HCT116 (cell line): ENCODE measurements around the gene SRRD. TPM values are rescaled to one million over a fixed set of nuclear protein-coding genes. Genes with fewer than 3 reads are reported as not detected.

Experiments
- ATAC-seq: fragments of 200-7000 bp; cut with Tn5 transposase; 2 replicates; pipeline ENCODE4 v1.9.1; 2020; ENCODE audit warnings: mild to moderate bottlenecking, moderate library complexity
- BruUV-seq: library from RNA; stranded (reverse); fragments of 400-500 nt; replicated peaks from 2 replicates; lab custom pipeline; 2021; lab: Mats Ljungman, UMichigan
- CTCF ChIA-PET: fragments of 300-600 bp; sonication (Branson Sonifier 250); formaldehyde crosslinking; loops from one replicate; lab custom pipeline; 2021; ENCODE audit warnings: antibody characterized with exemption; lab: Charles Lee
- POLR2A ChIA-PET: fragments of 300-600, 350-600 bp; sonication (Branson Sonifier 250); formaldehyde crosslinking; loops from one replicate; lab custom pipeline; 2021; ENCODE audit warnings: antibody characterized with exemption; lab: Charles Lee
- RAD21 ChIA-PET, 2 experiments: fragments of 300-600 bp; sonication (Branson Sonifier 250); formaldehyde crosslinking; loops; one replicate each; lab custom pipeline; 2023; ENCODE audit warnings: low total read pairs in 2 of 2; ENCODE audit not compliant: uncharacterized antibody in 2 of 2, unreplicated experiment in 2 of 2, low non-redundant PET in 1 of 2; lab: Charles Lee
- DNase-seq: peaks from one replicate; pipeline ENCODE4 v3.0.0-alpha.2; 2010; ENCODE audit warnings: low read depth, low spot score
- H2AFZ ChIP-seq: fragments of 200-600 bp; shearing (Covaris generic), sonication (generic); 2 replicates; pipeline ENCODE4 v1.6.1; 2017; ENCODE audit warnings: low read depth, mixed run types, mixed read lengths, antibody characterized with exemption, low read length; ENCODE audit not compliant: poor library complexity, severe bottlenecking
- H3K27ac ChIP-seq: 2 replicates; pipeline ENCODE4 v1.5.1; 2012; ENCODE audit warnings: low read depth, low read length
- H3K27me3 ChIP-seq: fragments of 200-600 bp; sonication (generic); 2 replicates; pipeline ENCODE4 v1.6.1; 2016; ENCODE audit warnings: mixed run types, low read length, mixed read lengths; ENCODE audit not compliant: insufficient read depth
- H3K36me3 ChIP-seq, 2 experiments: fragments of 200-500 bp in 1 of 2; fragments of 200-600 bp in 1 of 2; sonication (Bioruptor generic) in 1 of 2; sonication (generic) in 1 of 2; 2 replicates each; pipeline versions ENCODE4 v1.5.1 to v1.6.1; 2014 to 2016; ENCODE audit warnings: low read length in 2 of 2, inconsistent platforms in 1 of 2, mixed read lengths in 1 of 2, mixed run types in 1 of 2; ENCODE audit not compliant: insufficient read depth in 2 of 2, control insufficient read depth in 1 of 2
- H3K4me1 ChIP-seq, 2 experiments: fragments of 200-600 bp in 1 of 2; sonication (generic) in 1 of 2; 2 replicates each; pipeline versions ENCODE4 v1.5.1 to v1.6.1; 2012 to 2017; ENCODE audit warnings: low read length in 2 of 2, inconsistent platforms in 1 of 2, mild to moderate bottlenecking in 1 of 2, mixed read lengths in 1 of 2, mixed run types in 1 of 2, moderate library complexity in 1 of 2; ENCODE audit not compliant: insufficient read depth in 2 of 2, control insufficient read depth in 1 of 2
- H3K4me2 ChIP-seq: fragments of 200-600 bp; sonication (generic); 2 replicates; pipeline ENCODE4 v1.6.1; 2017; ENCODE audit warnings: mixed run types, low read length, mixed read lengths
- H3K4me3 ChIP-seq, 2 experiments: fragments of 200-600 bp in 1 of 2; sonication (generic) in 1 of 2; replicated peaks in 1 of 2; 2 replicates each; pipeline ENCODE4 v1.5.1; 2011 to 2016; ENCODE audit warnings: low read length in 2 of 2, control low read depth in 1 of 2, low read depth in 1 of 2, mild to moderate bottlenecking in 1 of 2, mixed read lengths in 1 of 2, mixed run types in 1 of 2
- H3K79me2 ChIP-seq: fragments of 200-600 bp; sonication (generic); 2 replicates; pipeline ENCODE4 v1.6.1; 2017; ENCODE audit warnings: mild to moderate bottlenecking, mixed run types, low read length, moderate library complexity, mixed read lengths; ENCODE audit not compliant: insufficient read depth
- H3K9ac ChIP-seq: fragments of 200-600 bp; sonication (generic); 2 replicates; pipeline ENCODE4 v1.6.1; 2016; ENCODE audit warnings: low read length, mixed read lengths
- H3K9me2 ChIP-seq: fragments of 200-600 bp; sonication (generic), shearing (Covaris generic); 2 replicates; pipeline ENCODE4 v1.6.1; 2017; ENCODE audit warnings: mixed run types, mild to moderate bottlenecking, moderate library complexity; ENCODE audit not compliant: insufficient read depth
- H3K9me3 ChIP-seq, 2 experiments: fragments of 200-500 bp in 1 of 2; fragments of 200-600 bp in 1 of 2; sonication (Bioruptor generic) in 1 of 2; sonication (generic) in 1 of 2; 2 replicates each; pipeline ENCODE4 v1.6.1; 2014 to 2017; ENCODE audit warnings: low read length in 2 of 2, mixed read lengths in 2 of 2, inconsistent platforms in 1 of 2, low read depth in 1 of 2, mild to moderate bottlenecking in 1 of 2, mixed run types in 1 of 2, moderate library complexity in 1 of 2; ENCODE audit not compliant: control insufficient read depth in 1 of 2, insufficient read depth in 1 of 2
- H4K20me1 ChIP-seq: fragments of 200-600 bp; sonication (generic), shearing (Covaris generic); 2 replicates; pipeline ENCODE4 v1.6.1; 2017; ENCODE audit warnings: mixed run types, mild to moderate bottlenecking, moderate library complexity; ENCODE audit not compliant: insufficient read depth
- ATF3 ChIP-seq: IDR thresholded peaks from 2 replicates; pipeline ENCODE4 v1.6.1; 2012
- ELF1 ChIP-seq: IDR thresholded peaks from 2 replicates; pipeline ENCODE4 v1.6.1; 2012; ENCODE audit warnings: low read depth, borderline replicate concordance
- EZH2phosphoT487 ChIP-seq: fragments of 200-600 bp; IDR thresholded peaks from 2 replicates; pipeline ENCODE4 v1.6.1; 2018; ENCODE audit warnings: antibody characterized with exemption, borderline replicate concordance
- SP1 ChIP-seq: IDR thresholded peaks from 2 replicates; pipeline ENCODE4 v1.6.1; 2012; ENCODE audit warnings: low read depth
- ZNF274 ChIP-seq: fragments of 200-500 bp; sonication (Bioruptor generic); IDR thresholded peaks from 2 replicates; pipeline ENCODE4 v1.6.1; 2014; ENCODE audit warnings: mild to moderate bottlenecking, low read depth, low read length, inconsistent platforms
- intact Hi-C: fragments of 100-400 bp; cut with micrococcal nuclease; formaldehyde crosslinking; loops from 2 replicates; pipeline ENCODE4 v1.10.0; 2022
- total RNA-seq: library from RNA; stranded (reverse); gene quantifications from one replicate; pipeline ENCODE4 v1.2.1, GENCODE V29; 2021; ENCODE audit not compliant: unreplicated experiment

The SRRD gene
- total RNA-seq, 1 experiment from 2014 or later = 30.4 TPM

DNA sequence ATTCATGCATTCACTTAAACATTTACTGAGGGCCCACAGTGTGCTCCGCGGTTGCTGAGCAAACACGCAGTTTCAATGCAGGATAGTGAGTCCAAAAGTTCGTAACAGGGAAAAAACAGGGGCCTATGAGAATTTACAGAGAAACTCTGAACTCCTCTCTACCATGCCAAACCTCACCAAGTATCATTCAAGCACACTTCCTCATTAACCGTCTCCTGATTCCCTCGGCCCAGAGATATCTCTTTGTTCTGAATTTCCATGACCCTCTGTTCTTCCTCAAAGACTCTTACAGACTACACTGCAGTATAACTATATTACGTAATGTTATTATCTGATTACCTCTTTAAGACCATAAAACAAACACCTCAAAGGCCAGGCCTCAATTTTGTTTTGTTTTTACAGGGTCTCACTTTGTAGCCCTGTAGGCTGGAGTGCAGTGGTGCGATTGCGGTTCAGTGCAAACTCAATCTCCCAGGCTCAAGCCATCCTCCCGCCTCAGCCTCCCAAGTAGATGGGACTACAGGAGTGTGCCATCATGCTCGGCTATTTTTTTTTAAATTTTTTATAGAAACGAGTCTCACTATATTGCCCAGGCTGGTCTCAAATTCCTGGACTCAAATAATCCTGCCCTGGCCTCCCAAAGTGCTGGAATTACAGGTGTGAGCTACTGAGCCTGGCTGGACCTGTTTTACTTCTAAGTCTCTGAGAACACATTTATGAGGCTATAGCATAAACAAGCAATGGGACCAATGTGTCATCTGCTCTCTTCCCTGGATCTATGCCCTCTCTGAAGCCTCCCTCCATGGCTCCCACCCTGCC lies 3.7 kb upstream of the SRRD start:
- intact Hi-C loops = no loop called here
- TF ChIP-seq ATF3 = no peak
- TF ChIP-seq ELF1 = no peak
- TF ChIP-seq EZH2phosphoT487 = no peak
- no peak for TF ChIP-seq SP1
- TF ChIP-seq ZNF274 = no peak
- TF ChIP-seq, all 23 proteins: peak for 0
- no peaks in the 10 kb centered on the region for H3K9me2 ChIP-seq
- no peak for DNase-seq
- ChIA-PET RAD21 (no interaction called here), POLR2A (no interaction called here), CTCF (no interaction called here)
- no peak for ATAC-seq
- H3K4me1 ChIP-seq = peaks cover 6 to 13% of the 10 kb centered on the region in 2 experiments
- H3K79me2 ChIP-seq = peaks cover 46% of the 10 kb centered on the region
- no TSS peak for BruUV-seq
- H3K9ac ChIP-seq = no peak overlapping the region
- no peaks in the 10 kb centered on the region for H3K9me3 ChIP-seq
- no peak overlapping the region for H3K27ac ChIP-seq
- no peak overlapping the region for H2AFZ ChIP-seq
- no peak overlapping the region for H3K4me3 ChIP-seq
- peaks cover 16 to 17% of the 10 kb centered on the region in 2 experiments; a peak in 3 of 4 replicates for H3K36me3 ChIP-seq
- H4K20me1 ChIP-seq = no peaks in the 10 kb centered on the region
- H3K27me3 ChIP-seq = no peaks in the 10 kb centered on the region
- no peak overlapping the region for H3K4me2 ChIP-seq

- Histone ChIP-seq H3K9me2 (no peaks in the 10 kb centered on the region), H2AFZ (no peak overlapping the region), H3K36me3 (peaks cover 16 to 17% of the 10 kb centered on the region in 2 experiments; a peak in 3 of 4 replicates), H3K4me2 (no peak overlapping the region), H3K4me1 (peaks cover 10 to 15% of the 10 kb centered on the region in 2 experiments), H4K20me1 (no peaks in the 10 kb centered on the region), H3K79me2 (peaks cover 52% of the 10 kb centered on the region), H3K27me3 (no peaks in the 10 kb centered on the region), H3K27ac (no peak overlapping the region), H3K9ac (no peak overlapping the region), H3K4me3 (no peak overlapping the region), H3K9me3 (no peaks in the 10 kb centered on the region)
- no TSS peak for BruUV-seq
- CTCF ChIA-PET = no interaction called here
- RAD21 ChIA-PET = no interaction called here
- no peak for DNase-seq
- POLR2A ChIA-PET = no interaction called here
- intact Hi-C loops = no loop called here
- no peak for TF ChIP-seq ELF1
- ATAC-seq = no peak
Measured at GRCh38 chr22:26480611-26480932, 3.1 kb upstream of the SRRD start.
